Tibial artery (tissue), 4 donors: Measurements from ENCODE around the gene CHPF2.

Experiments used
- DNase-seq, 2 donors: peaks; one replicate each; pipeline ENCODE4 v3.0.0-alpha.2; 2019
- H3K27ac ChIP-seq, 2 donors: fragments of 200-600 bp; sonication (generic) in 1 of 2; 1 replicate in 1 of 2; 2 replicates in 1 of 2; pipeline ENCODE4 v1.5.1; 2018 to 2019; ENCODE audit warnings: mild to moderate bottlenecking in 1 of 2
- H3K27me3 ChIP-seq, 2 donors: fragments of 200-600 bp; sonication (generic) in 1 of 2; one replicate each; pipeline versions ENCODE4 v1.5.1 to v1.6.0; 2016 to 2019
- H3K36me3 ChIP-seq, 3 donors: fragments of 200-600 bp; sonication (generic) in 2 of 3; one replicate each; pipeline ENCODE4 v1.5.1; 2016 to 2019; ENCODE audit warnings: mild to moderate bottlenecking in 2 of 3
- H3K4me1 ChIP-seq, 4 donors: fragments of 200-600 bp; sonication (generic) in 2 of 4; 1 replicate in 3 of 4; 2 replicates in 1 of 4; pipeline ENCODE4 v1.5.1; 2016 to 2019
- H3K4me3 ChIP-seq, 2 donors: fragments of 200-600 bp; sonication (generic) in 1 of 2; 1 replicate in 1 of 2; 2 replicates in 1 of 2; pipeline ENCODE4 v1.5.1; 2018 to 2019; ENCODE audit warnings: mild to moderate bottlenecking in 2 of 2
- H3K9me3 ChIP-seq, 3 donors: fragments of 200-600 bp; sonication (generic) in 1 of 3; one replicate each; pipeline ENCODE4 v1.5.1; 2016 to 2019
- intact Hi-C: fragments of 100-400 bp; cut with DNase I; formaldehyde crosslinking; loops from one replicate; pipeline ENCODE4 v1.15.0; 2023; ENCODE audit warnings: low total_unique reads
- TF ChIP-seq, protein P1 (sequence below), 2 experiments: fragments of 200-600 bp in 1 of 2; fragments of 450-650 bp in 1 of 2; IDR thresholded peaks; one replicate each; pipeline ENCODE4 v1.5.1; 2017 to 2019; ENCODE audit warnings: antibody characterized with exemption in 2 of 2, mild to moderate bottlenecking in 1 of 2, moderate library complexity in 1 of 2

CHPF2 gene

DNA sequence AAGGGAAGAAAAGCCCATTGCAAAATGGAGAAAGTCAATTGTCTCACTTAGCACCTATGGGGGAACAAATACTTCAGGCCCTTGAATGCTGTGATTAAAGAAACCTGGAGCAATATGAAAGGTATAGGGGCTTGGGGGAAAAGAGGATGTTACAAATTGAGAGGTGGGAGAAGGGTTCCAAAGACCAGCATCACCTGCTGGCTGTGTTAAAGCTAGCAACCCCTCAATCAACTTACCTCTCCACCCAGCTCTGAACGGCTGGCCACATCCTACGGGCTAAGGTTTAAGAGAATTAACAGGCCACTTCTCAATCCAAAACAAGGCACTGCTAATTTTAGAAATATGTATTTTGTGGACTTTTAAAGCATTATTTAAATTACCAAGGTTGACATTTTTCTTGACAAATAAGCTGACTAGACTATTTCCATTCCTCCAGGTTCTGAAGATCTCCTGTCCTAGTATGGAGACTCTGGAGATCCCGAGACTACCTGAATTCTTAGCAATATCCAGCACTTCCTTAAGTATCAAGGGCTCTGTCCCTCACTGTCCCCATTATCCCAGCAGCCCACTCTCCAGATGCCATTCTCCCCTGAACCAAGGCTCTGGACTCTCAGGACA lies 21.0 kb upstream of the CHPF2 start:
- no peak for DNase-seq
- Histone ChIP-seq H3K4me3 (no peak overlapping the region), H3K27ac (no peak overlapping the region), H3K36me3 (peaks cover 38 to 47% (median 43%) of the 10 kb centered on the region in 3 donors), H3K9me3 (no peaks in the 10 kb centered on the region), H3K27me3 (peaks cover 0 to 4% of the 10 kb centered on the region in 2 donors), H3K4me1 (no peaks in the 10 kb centered on the region)
- intact Hi-C loops, result no loop called here
- TF ChIP-seq, protein P1, sequence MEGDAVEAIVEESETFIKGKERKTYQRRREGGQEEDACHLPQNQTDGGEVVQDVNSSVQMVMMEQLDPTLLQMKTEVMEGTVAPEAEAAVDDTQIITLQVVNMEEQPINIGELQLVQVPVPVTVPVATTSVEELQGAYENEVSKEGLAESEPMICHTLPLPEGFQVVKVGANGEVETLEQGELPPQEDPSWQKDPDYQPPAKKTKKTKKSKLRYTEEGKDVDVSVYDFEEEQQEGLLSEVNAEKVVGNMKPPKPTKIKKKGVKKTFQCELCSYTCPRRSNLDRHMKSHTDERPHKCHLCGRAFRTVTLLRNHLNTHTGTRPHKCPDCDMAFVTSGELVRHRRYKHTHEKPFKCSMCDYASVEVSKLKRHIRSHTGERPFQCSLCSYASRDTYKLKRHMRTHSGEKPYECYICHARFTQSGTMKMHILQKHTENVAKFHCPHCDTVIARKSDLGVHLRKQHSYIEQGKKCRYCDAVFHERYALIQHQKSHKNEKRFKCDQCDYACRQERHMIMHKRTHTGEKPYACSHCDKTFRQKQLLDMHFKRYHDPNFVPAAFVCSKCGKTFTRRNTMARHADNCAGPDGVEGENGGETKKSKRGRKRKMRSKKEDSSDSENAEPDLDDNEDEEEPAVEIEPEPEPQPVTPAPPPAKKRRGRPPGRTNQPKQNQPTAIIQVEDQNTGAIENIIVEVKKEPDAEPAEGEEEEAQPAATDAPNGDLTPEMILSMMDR (IDR thresholded peaks at IDR 0.05), result no peak

DNA sequence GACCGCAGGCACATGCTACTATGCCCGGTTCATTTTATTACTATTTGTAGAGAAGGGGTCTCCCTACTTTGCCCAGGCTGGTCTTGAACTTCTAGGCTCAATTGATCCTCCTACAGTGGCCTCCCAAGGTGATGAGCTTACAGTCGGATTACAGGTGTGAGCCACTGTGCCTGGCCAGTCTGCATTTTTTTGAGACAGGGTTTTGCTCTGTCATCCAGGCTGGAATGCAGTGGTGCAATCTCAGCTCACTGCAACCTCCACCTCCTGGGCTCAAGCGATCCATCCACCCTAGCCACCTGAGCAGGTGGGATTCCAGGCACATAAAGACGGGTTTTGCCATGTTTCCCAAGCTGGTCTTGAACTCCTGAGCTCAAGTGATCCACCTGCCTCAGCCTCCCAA lies 19.7 kb upstream of the CHPF2 start:
- peaks cover 49 to 60% (median 57%) of the 10 kb centered on the region in 3 donors for H3K36me3 ChIP-seq
- H3K9me3 ChIP-seq, result no peaks in the 10 kb centered on the region
- no peaks in the 10 kb centered on the region for H3K27me3 ChIP-seq
- intact Hi-C loops, result no loop called here
- H3K4me1 ChIP-seq, result no peaks in the 10 kb centered on the region
- H3K4me3 ChIP-seq, result no peak overlapping the region
- no peak overlapping the region for H3K27ac ChIP-seq
- no peak for DNase-seq
- TF ChIP-seq, protein P1 (IDR thresholded peaks at IDR 0.05), result no peak

DNA sequence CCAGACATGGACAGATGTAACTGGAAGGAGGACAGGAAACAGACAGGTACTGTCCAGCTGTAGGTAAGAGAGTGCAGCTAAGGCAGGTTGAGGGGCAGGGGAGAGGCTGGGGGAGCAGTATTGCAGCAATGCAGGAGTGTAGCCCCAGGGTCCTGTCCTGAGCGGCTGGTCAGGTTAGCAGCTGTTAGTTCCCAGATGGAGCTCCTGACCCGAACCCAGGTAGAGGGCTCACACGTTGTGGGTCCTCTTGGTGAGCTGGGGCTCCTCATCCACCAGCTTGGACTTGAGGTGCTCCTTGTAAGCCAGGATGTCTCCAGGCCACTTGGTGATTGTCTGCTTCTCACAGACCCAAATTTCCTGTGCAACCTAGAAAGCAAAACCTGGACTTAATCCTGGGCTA lies 18.5 kb upstream of the CHPF2 start:
- no peak for DNase-seq
- Histone ChIP-seq H3K9me3 (no peaks in the 10 kb centered on the region), H3K4me3 (no peak overlapping the region), H3K4me1 (no peaks in the 10 kb centered on the region), H3K36me3 (peaks cover 61 to 72% (median 69%) of the 10 kb centered on the region in 3 donors), H3K27me3 (no peaks in the 10 kb centered on the region), H3K27ac (no peak overlapping the region)
- intact Hi-C loops, result no loop called here
- TF ChIP-seq, protein P1 (IDR thresholded peaks at IDR 0.05), result no peak

DNA sequence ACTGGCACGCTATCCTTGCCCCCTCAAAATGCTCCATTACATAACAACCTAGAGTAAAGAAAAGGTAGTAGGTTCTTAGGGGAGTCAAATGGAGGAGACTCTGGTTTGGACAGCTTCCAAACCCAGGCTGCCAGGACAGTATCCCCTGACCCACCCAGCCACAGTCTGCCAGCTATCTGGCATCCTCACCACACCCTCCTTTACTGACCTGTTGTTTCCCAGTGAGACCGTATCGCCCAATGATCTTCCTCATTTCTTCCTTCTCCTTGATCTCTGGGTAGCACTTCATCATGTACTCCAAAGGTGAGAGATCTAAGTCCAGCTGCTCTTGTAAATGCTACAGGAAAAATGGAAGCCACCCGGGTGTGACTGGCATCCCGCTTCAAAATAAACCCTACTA lies 16.9 kb upstream of the CHPF2 start:
- no peak for DNase-seq
- intact Hi-C loops, result no loop called here
- no peak overlapping the region for H3K4me3 ChIP-seq
- H3K9me3 ChIP-seq, result no peaks in the 10 kb centered on the region
- no peak overlapping the region for H3K27ac ChIP-seq
- TF ChIP-seq, protein P1 (IDR thresholded peaks at IDR 0.05), result no peak
- no peaks in the 10 kb centered on the region for H3K4me1 ChIP-seq
- no peaks in the 10 kb centered on the region for H3K27me3 ChIP-seq
- H3K36me3 ChIP-seq, result peaks cover 75 to 88% (median 84%) of the 10 kb centered on the region in 3 donors

DNA sequence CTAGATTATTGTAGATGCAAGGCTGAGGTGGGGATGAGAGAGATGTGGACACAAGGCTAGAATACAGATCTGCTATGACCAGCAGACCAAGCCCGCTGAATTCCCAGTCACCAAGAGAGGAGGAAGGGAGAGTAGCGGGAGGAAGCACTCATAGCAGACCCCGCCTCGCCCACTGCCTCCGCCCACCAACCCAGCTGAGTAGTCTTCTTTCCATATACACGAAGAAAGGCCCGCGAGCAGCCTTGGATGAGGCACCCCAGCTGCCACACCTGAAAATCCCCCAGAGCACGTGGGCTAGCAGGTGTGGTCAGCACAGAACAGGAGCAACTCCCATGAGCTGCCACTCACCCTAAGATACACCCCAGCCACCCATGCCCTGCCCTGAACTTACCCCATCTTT lies 14.1 kb upstream of the CHPF2 start:
- Histone ChIP-seq H3K27me3 (no peaks in the 10 kb centered on the region), H3K27ac (no peak overlapping the region), H3K36me3 (peaks cover 89 to 100% (median 97%) of the 10 kb centered on the region in 3 donors), H3K9me3 (no peaks in the 10 kb centered on the region), H3K4me3 (no peak overlapping the region), H3K4me1 (no peaks in the 10 kb centered on the region)
- intact Hi-C loops, result no loop called here
- no peak for DNase-seq
- TF ChIP-seq, protein P1 (IDR thresholded peaks at IDR 0.05), result no peak
